ENCODE results near the gene XXYLT1.
"Not testable (repeated sequence)": the region's sequence is repeated elsewhere in the genome, so short reads cannot be mapped to it uniquely, and the experiment has no call there.

Gene XXYLT1

GRCh38 chr3:195087840-195088601 is 182.9 kb downstream of the XXYLT1 start:
- not testable (repeated sequence) for DNase-seq

DNA sequence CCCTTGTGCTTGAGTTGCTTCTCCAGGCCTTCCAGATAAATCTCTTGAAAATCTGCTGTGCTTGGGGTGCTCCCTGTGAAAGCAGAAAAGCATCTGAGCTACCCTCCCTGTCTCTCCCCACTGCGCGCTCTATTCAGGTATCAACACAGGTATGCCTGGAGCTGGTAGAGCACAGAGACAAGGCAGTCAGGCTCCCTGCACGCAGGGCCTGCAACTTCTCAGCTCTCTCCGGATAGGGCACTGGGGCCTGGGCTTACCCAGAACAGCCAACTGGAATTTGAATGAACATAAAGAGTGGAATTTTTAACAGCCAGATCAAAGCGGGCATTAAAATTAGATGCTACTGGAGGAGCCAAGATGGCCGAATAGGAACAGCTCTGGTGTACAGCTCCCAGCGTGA is 183.6 kb downstream of the XXYLT1 start:
- no peak for DNase-seq

DNA sequence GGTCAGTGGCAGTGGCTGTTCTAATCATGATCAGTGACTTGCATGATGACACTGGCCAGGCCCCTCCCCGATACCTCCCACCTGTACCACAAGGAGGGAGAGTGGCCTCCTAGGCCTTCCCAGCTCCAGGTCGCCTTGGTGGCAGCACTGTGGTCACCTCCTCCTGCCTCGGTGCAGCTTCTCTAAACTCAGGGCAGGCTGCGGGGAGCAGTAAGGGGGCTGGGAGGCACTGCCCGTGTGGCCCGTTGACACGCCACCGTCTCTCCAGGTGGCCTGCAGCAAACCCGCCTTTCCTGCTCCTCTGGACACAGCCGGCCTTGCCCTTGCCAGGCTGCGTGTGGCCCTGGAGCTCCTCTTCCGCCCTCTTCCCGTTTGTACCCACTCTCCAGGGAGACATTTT is 184.1 kb downstream of the XXYLT1 start:
- DNase-seq, result no peak

DNA sequence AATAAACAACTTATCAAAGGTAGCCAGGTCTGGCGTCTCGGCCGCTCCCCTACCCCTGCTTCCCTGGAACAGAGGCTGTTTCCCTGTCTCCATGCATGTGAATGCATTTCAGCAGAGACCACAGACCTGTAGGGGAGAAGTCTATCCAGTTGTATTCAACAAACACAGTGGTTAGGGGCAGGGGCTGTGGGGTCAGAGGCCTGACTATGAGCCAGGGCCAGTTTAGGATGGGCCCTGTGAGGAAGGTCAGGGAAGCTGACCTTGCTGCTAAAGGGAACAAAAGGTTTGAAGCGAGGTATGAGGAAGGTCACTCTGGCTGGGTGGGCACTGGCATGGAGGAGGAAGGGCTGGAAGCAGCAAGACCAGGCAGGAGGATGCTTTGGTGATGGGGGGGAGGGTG is 184.6 kb downstream of the XXYLT1 start:
- no peak for DNase-seq

- DNase-seq, result no peak
Measured at GRCh38 chr3:195085356-195086130, 185.4 kb downstream of the XXYLT1 start.

GRCh38 chr3:195084746-195085145 is 186.2 kb downstream of the XXYLT1 start:
- DNase-seq, result no peak

GRCh38 chr3:195083659-195084058 is 187.3 kb downstream of the XXYLT1 start:
- no peak for DNase-seq

GRCh38 chr3:195082811-195083210 is 188.1 kb downstream of the XXYLT1 start:
- no peak for DNase-seq

- DNase-seq, result no peak
Measured at GRCh38 chr3:195081242-195081963, 189.6 kb downstream of the XXYLT1 start.

- DNase-seq, result no peak
Measured at GRCh38 chr3:195080571-195081151, 190.3 kb downstream of the XXYLT1 start.

GRCh38 chr3:195080125-195080524 is 190.8 kb downstream of the XXYLT1 start:
- no peak for DNase-seq

DNA sequence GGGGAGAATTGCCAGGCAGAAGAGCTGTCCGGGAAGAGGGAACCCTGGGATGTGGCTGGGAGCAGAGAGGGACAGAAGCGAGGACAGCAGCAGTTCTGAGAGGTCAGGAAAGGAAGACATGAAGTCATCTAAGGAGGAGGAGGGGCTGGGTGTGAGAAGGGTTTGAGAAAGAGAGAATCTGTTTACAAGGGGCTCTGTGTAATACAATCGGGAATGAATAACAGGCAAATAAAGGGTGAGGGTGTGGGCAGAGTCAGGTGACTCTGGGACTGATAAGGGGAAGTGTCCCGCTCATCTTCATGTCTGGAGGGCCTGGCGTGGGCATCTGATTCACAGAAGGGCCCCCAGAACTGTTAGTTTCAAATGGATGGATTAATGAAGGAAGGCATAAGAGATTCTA is 191.3 kb downstream of the XXYLT1 start:
- DNase-seq, result no peak

GRCh38 chr3:195078891-195079440 is 192.0 kb downstream of the XXYLT1 start:
- DNase-seq, result no peak

GRCh38 chr3:195077611-195078540 is 193.1 kb downstream of the XXYLT1 start:
- DNase-seq, result no peak

DNA sequence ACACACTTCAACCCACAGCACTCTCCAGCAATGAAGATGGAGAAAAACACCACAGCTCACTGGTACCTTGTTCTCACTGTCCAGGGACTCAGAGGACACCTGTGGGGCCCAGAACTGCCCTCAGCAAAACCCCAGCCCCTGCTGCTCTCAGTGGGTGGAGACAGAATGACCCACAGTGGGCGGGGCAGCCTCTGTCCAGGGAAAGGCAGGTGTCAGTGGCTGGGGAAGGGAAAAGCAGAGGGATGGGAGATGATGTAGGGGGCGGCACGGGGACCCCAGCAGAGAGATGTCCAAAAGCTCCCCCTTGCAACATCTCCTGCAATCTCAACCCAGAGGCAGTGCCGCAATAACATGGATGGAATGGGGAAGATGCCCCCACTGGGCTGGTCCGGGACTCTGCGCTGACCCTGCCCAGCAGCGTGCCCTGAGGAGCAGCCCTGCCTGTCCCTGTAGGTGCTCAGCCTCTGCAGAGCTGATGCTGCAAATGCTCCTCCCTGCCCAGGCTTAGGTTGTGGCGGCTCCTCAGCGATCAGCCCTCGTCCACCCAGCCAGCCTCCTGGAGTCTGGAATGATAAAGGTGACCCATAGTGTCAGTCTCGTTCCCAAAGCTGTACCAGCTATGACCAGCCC is 193.9 kb downstream of the XXYLT1 start:
- no peak for DNase-seq

GRCh38 chr3:195075941-195076875 is 194.8 kb downstream of the XXYLT1 start:
- DNase-seq, result no peak

- DNase-seq, result no peak
Measured at GRCh38 chr3:195075199-195075940, 195.6 kb downstream of the XXYLT1 start.

GRCh38 chr3:195073866-195074860 is 196.8 kb downstream of the XXYLT1 start:
- DNase-seq, result no peak
